Colonic mucosa (tissue), 4 donors: ENCODE data around the gene FMN1. TPM values are rescaled to one million over a fixed set of nuclear protein-coding genes. Genes with fewer than 3 reads are reported as not detected.
A peak's percentile ranks its signal among the peaks of the same experiment; 100 is the strongest.

ENCODE experiments used
- DNase-seq: peaks from one replicate; pipeline ENCODE4 v3.0.0-alpha.2; 2020
- H3K27ac ChIP-seq: fragments of 200-600 bp; one replicate; pipeline ENCODE4 v1.8.0; 2021
- H3K27me3 ChIP-seq: fragments of 200-600 bp; one replicate; pipeline ENCODE4 v1.8.0; 2021
- H3K36me3 ChIP-seq: fragments of 200-600 bp; one replicate; pipeline ENCODE4 v1.8.0; 2021
- H3K4me1 ChIP-seq: fragments of 200-600 bp; one replicate; pipeline ENCODE4 v1.8.0; 2021; ENCODE audit warnings: mild to moderate bottlenecking
- H3K4me3 ChIP-seq: fragments of 200-600 bp; one replicate; pipeline ENCODE4 v1.8.0; 2021
- H3K9ac ChIP-seq, 2 donors: one replicate each; pipeline ENCODE4 v1.7.0; 2013; ENCODE audit warnings: control low read depth in 2 of 2, low read depth in 2 of 2, low read length in 2 of 2
- H3K9me3 ChIP-seq: fragments of 200-600 bp; one replicate; pipeline ENCODE4 v1.8.0; 2021
- CTCF ChIP-seq: fragments of 200-600 bp; IDR thresholded peaks from one replicate; pipeline ENCODE4 v1.8.0; 2022; ENCODE audit warnings: antibody characterized with exemption, mild to moderate bottlenecking
- intact Hi-C: fragments of 100-400 bp; cut with DNase I; formaldehyde crosslinking; loops from one replicate; pipeline ENCODE4 v1.14.1; 2022
- total RNA-seq, 2 donors: library from RNA; stranded (reverse); fragmentation: NEBNext Ultra II Directional in 1 of 2; extraction: Animal tissue kit (Norgen Biotek cat#: 25700) in 1 of 2; gene quantifications; one replicate each; pipeline ENCODE4 v1.2.1, GENCODE V29; 2021
- donor health status: healthy.
- donor health status: DM: no; HTN: no; CAD: no.
- donor health status: DM: no; HTN: no; CAD: no.

The FMN1 gene
- total RNA-seq, 2 donors from 2014 or later: 23.5 to 32.0 TPM

DNA sequence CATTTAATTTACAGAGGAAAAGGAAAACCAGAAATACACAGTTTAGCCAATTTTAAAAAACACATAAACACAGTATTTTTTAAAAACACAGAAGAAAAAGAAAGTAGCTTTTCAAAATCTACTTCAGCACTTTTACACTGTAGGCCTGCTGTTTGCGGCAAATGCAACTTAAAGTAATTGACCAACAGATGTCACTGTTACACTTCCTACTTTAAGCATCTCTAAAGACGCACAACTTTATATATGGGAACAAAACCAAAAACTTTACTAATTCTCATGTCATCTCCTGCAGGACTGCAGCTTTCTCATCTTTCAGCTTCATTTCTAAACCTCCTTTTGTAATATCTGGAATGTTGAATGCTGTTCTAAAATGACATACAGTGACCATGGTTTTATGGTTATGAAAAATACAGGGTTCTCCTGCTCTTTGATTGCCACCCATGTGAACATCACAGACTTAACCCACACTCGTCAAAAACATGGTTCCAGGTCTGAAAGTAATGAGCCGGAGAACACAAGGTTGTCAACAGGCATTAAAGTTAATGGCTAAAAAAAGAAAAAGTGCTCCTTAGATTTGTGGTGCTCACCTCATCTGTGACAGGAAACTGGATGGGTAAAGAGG lies 107.9 kb downstream of the FMN1 start:
- no peak overlapping the region for H3K4me3 ChIP-seq
- no peaks in the 10 kb centered on the region for H3K27me3 ChIP-seq
- H3K9me3 ChIP-seq: no peaks in the 10 kb centered on the region
- TF ChIP-seq CTCF: peak; percentile 33
- no peak overlapping the region for H3K9ac ChIP-seq
- intact Hi-C loops: loop anchor here (10.0 kb wide), 1 partner anchor 148 kb away; no protein-coding TSS in a partner anchor
- no peak for DNase-seq
- no peak overlapping the region for H3K27ac ChIP-seq
- H3K36me3 ChIP-seq: no peaks in the 10 kb centered on the region
- H3K4me1 ChIP-seq: no peaks in the 10 kb centered on the region

DNA sequence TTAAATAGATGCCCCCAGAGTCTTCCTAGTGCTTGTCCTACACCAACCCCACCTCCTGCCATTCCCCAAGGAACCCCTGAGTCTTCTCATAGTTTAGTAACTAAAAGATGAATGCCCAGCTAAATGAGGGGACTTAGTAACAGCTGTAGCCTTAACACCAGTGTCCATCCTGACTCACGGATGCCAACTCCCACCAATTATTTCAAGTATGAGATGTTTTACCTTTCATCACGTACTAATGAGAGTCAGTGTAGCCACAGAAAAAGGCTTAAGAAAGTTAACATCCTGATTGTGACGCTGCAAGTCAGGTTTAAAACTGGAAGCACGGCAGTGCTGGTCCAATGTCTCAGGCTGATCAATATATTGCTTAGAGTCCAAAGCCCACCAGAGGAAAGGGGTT lies 109.9 kb downstream of the FMN1 start:
- H3K4me3 ChIP-seq: no peak overlapping the region
- no peaks in the 10 kb centered on the region for H3K9me3 ChIP-seq
- H3K4me1 ChIP-seq: no peaks in the 10 kb centered on the region
- no peaks in the 10 kb centered on the region for H3K36me3 ChIP-seq
- no peak overlapping the region for H3K27ac ChIP-seq
- H3K27me3 ChIP-seq: no peaks in the 10 kb centered on the region
- DNase-seq: no peak
- intact Hi-C loops: loop anchor here (10.0 kb wide), 1 partner anchor 150 kb away; no protein-coding TSS in a partner anchor
- TF ChIP-seq CTCF: no peak
- no peak overlapping the region for H3K9ac ChIP-seq

DNA sequence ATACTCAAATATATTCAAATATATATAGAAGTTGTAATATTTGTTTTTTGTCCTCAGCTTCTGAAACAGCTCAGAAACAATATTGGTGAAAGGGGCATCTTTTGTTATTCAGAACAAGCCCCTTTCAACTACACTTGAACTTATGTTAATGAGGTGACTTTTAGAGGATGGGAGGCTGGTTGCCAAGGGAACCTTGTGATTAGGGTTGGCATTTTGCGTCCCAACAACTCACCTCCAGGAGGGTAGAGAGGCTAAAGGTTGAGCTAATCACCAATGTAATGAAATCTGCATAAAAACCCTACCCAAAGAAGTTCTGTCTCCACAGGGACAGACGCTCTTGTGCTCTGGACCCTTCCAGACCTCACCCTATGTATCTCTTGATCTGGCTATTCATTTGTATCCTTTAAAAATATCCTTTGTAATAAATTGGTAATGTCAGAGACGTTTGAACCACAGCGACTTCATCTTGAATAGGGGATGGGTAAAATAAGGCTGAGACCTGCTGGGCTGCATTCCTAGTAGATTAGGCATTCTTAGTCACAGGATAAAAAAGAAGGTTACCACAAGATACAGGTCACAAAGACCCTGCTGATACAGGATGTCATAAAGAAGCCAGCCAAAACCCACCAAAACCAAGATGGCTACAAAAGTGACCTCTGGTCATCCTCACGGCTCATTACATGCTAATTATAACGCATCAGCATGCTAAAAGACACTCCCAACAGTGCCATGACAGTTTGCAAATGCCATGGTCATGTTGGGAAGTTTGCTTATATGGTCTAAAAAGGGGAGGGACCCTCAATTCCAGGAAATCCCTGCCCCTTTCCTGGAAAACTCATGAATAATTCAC lies 111.1 kb downstream of the FMN1 start:
- Histone ChIP-seq H3K4me3 (no peak overlapping the region), H3K27ac (no peak overlapping the region)

DNA sequence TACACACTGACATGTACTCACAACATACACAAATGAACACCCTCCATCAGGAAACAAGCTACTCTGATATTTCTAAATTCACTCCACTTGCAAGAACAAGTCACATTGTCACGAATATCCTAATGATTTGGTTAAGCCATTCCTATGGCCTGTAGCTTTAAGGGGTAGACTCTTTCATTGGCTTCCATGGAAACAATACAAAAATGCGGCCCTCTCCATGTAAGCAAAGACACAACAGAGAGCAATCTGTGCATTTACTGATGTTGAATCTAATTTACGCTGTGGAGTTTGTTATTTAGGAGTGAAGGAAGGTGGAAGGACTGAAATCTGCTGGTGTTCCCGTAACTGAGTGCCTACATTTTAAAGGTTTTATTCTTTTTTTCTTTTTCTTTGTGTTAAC lies 114.5 kb downstream of the FMN1 start:
- intact Hi-C loops: loop anchor here (10.0 kb wide), 1 partner anchor 155 kb away; no protein-coding TSS in a partner anchor
- no peaks in the 10 kb centered on the region for H3K27me3 ChIP-seq
- no peaks in the 10 kb centered on the region for H3K9me3 ChIP-seq
- no peak for DNase-seq
- H3K4me1 ChIP-seq: no peaks in the 10 kb centered on the region
- no peak for TF ChIP-seq CTCF
- no peaks in the 10 kb centered on the region for H3K36me3 ChIP-seq
- H3K9ac ChIP-seq: no peak overlapping the region
- H3K27ac ChIP-seq: no peak overlapping the region
- no peak overlapping the region for H3K4me3 ChIP-seq

More for the DNA sequence above, 111.1 kb downstream of the FMN1 start:
- no peak for DNase-seq
- H3K9me3 ChIP-seq: no peaks in the 10 kb centered on the region
- no peaks in the 10 kb centered on the region for H3K4me1 ChIP-seq
- TF ChIP-seq CTCF: no peak
- H3K27me3 ChIP-seq: no peaks in the 10 kb centered on the region
- intact Hi-C loops: loop anchor here (10.0 kb wide), 1 partner anchor 151 kb away; no protein-coding TSS in a partner anchor
- no peak overlapping the region for H3K9ac ChIP-seq
- no peaks in the 10 kb centered on the region for H3K36me3 ChIP-seq

GRCh38 chr15:33078607-33079006 lies 115.9 kb downstream of the FMN1 start:
- Histone ChIP-seq H3K27me3 (no peaks in the 10 kb centered on the region), H3K36me3 (no peaks in the 10 kb centered on the region), H3K9me3 (no peaks in the 10 kb centered on the region), H3K9ac (no peak overlapping the region), H3K27ac (no peak overlapping the region), H3K4me1 (no peaks in the 10 kb centered on the region), H3K4me3 (no peak overlapping the region)
- no peak for DNase-seq
- intact Hi-C loops: loop anchor here (5.0 kb wide), 1 partner anchor 56 kb away; no protein-coding TSS in a partner anchor
- no peak for TF ChIP-seq CTCF
